GM12873 (cell line): Measurements from ENCODE around the gene HPS4.

Experiments
- CTCF ChIP-seq: IDR thresholded peaks from 2 replicates; pipeline ENCODE4 v1.5.1; 2012; ENCODE audit warnings: low read depth, mild to moderate bottlenecking, moderate library complexity, low read length, control low read depth; ENCODE audit not compliant: insufficient read depth; ENCODE audit errors: missing control alignments

The HPS4 gene

GRCh38 chr22:26483043-26483438 lies 542 bp downstream of the HPS4 start:
- TF ChIP-seq CTCF, result no peak

- TF ChIP-seq CTCF, result no peak
Observed at GRCh38 chr22:26482161-26482560, 1.4 kb downstream of the HPS4 start.

GRCh38 chr22:26481694-26482093 lies 1.9 kb downstream of the HPS4 start:
- no peak for TF ChIP-seq CTCF

- TF ChIP-seq CTCF, result no peak
Observed at GRCh38 chr22:26481112-26481693, 2.4 kb downstream of the HPS4 start.

- no peak for TF ChIP-seq CTCF
Observed at GRCh38 chr22:26480611-26480932, 3.0 kb downstream of the HPS4 start.

GRCh38 chr22:26479792-26480610 lies 3.6 kb downstream of the HPS4 start:
- TF ChIP-seq CTCF, result no peak

- TF ChIP-seq CTCF, result peak; percentile 18
Observed at GRCh38 chr22:26479043-26479791, 4.4 kb downstream of the HPS4 start.
